ENCODE data around the gene MCM5.

Gene MCM5

GRCh38 chr22:35409783-35410662 lies 10.1 kb downstream of the MCM5 start:
- TF ChIP-seq EZH2 (IDR thresholded peaks at IDR 0.05; ENCODE audit: borderline replicate concordance, low read length), result no peak
- no peak for TF ChIP-seq CTCF (IDR thresholded peaks at IDR 0.05; ENCODE audit: low read length)
- H3K4me1 ChIP-seq (ENCODE audit: insufficient read depth, low read length, severe bottlenecking), result peaks cover 27% of the 10 kb centered on the region
- peak overlapping the region; percentile 56; the same call in 1 of the 2 replicates for H3K9ac ChIP-seq (ENCODE audit: low read length)
- H3K4me2 ChIP-seq (ENCODE audit: low read length), result peak overlapping the region; percentile 50
- H3K27me3 ChIP-seq (ENCODE audit: insufficient read depth, low read length), result no peaks in the 10 kb centered on the region
- H3K36me3 ChIP-seq (ENCODE audit: insufficient read depth, low read length), result peaks cover 94% of the 10 kb centered on the region
- no peaks in the 10 kb centered on the region for H3K9me2 ChIP-seq (ENCODE audit: low read depth, low read length)
- H3K27ac ChIP-seq (ENCODE audit: low read depth, low read length, poor library complexity, severe bottlenecking), result peak overlapping the region; percentile 95
- peak overlapping the region; percentile 24 for H3K4me3 ChIP-seq (ENCODE audit: low read depth, low read length, poor library complexity, severe bottlenecking)
- no peaks in the 10 kb centered on the region for H4K20me1 ChIP-seq (ENCODE audit: insufficient read depth, low read length)
- H3F3A ChIP-seq (ENCODE audit: insufficient read depth, low read length), result peaks cover 6% of the 10 kb centered on the region; the same call in 1 of the 2 replicates
- no peaks in the 10 kb centered on the region for H3K79me2 ChIP-seq (ENCODE audit: insufficient read depth, low read length)
- no peak overlapping the region for H2AFZ ChIP-seq (ENCODE audit: low read length)
- no peaks in the 10 kb centered on the region for H3K9me3 ChIP-seq (ENCODE audit: low read length)

- no peaks in the 10 kb centered on the region for H3K79me2 ChIP-seq (ENCODE audit: insufficient read depth, low read length)
- no peaks in the 10 kb centered on the region for H3K27me3 ChIP-seq (ENCODE audit: insufficient read depth, low read length)
- no peaks in the 10 kb centered on the region for H3K9me3 ChIP-seq (ENCODE audit: low read length)
- peak overlapping the region; percentile 50 for H3K4me2 ChIP-seq (ENCODE audit: low read length)
- peak overlapping the region; percentile 56; the same call in 1 of the 2 replicates for H3K9ac ChIP-seq (ENCODE audit: low read length)
- no peaks in the 10 kb centered on the region for H3K9me2 ChIP-seq (ENCODE audit: low read depth, low read length)
- H4K20me1 ChIP-seq (ENCODE audit: insufficient read depth, low read length), result no peaks in the 10 kb centered on the region
- TF ChIP-seq CTCF (IDR thresholded peaks at IDR 0.05; ENCODE audit: low read length), result no peak
- TF ChIP-seq EZH2 (IDR thresholded peaks at IDR 0.05; ENCODE audit: borderline replicate concordance, low read length), result no peak
- H3K4me1 ChIP-seq (ENCODE audit: insufficient read depth, low read length, severe bottlenecking), result peaks cover 27% of the 10 kb centered on the region
- H3K36me3 ChIP-seq (ENCODE audit: insufficient read depth, low read length), result peaks cover 94% of the 10 kb centered on the region
- peaks cover 6% of the 10 kb centered on the region; the same call in 1 of the 2 replicates for H3F3A ChIP-seq (ENCODE audit: insufficient read depth, low read length)
- H3K27ac ChIP-seq (ENCODE audit: low read depth, low read length, poor library complexity, severe bottlenecking), result peak overlapping the region; percentile 95
- H3K4me3 ChIP-seq (ENCODE audit: low read depth, low read length, poor library complexity, severe bottlenecking), result peak overlapping the region; percentile 24
- H2AFZ ChIP-seq (ENCODE audit: low read length), result no peak overlapping the region
These were observed 10.7 kb downstream of the MCM5 start for GRCh38 chr22:35410663-35411034.

- Histone ChIP-seq H3K27ac (ENCODE audit: low read depth, low read length, poor library complexity, severe bottlenecking) (peak overlapping the region; percentile 95), H3K4me2 (ENCODE audit: low read length) (peak overlapping the region; percentile 50), H3K27me3 (ENCODE audit: insufficient read depth, low read length) (no peaks in the 10 kb centered on the region), H3K9me2 (ENCODE audit: low read depth, low read length) (no peaks in the 10 kb centered on the region), H3K36me3 (ENCODE audit: insufficient read depth, low read length) (peaks cover 94% of the 10 kb centered on the region), H3K79me2 (ENCODE audit: insufficient read depth, low read length) (no peaks in the 10 kb centered on the region), H3K9ac (ENCODE audit: low read length) (peak overlapping the region; percentile 56; the same call in 1 of the 2 replicates), H4K20me1 (ENCODE audit: insufficient read depth, low read length) (no peaks in the 10 kb centered on the region), H3K9me3 (ENCODE audit: low read length) (no peaks in the 10 kb centered on the region), H3K4me3 (ENCODE audit: low read depth, low read length, poor library complexity, severe bottlenecking) (peak overlapping the region; percentile 24), H3F3A (ENCODE audit: insufficient read depth, low read length) (peaks cover 6% of the 10 kb centered on the region; the same call in 1 of the 2 replicates), H2AFZ (ENCODE audit: low read length) (no peak overlapping the region), H3K4me1 (ENCODE audit: insufficient read depth, low read length, severe bottlenecking) (peaks cover 27% of the 10 kb centered on the region)
- no peak for TF ChIP-seq EZH2 (IDR thresholded peaks at IDR 0.05; ENCODE audit: borderline replicate concordance, low read length)
- peak; percentile 55 for TF ChIP-seq CTCF (IDR thresholded peaks at IDR 0.05; ENCODE audit: low read length)
These were observed 11.2 kb downstream of the MCM5 start for GRCh38 chr22:35411102-35411501.
